ENCODE measurements around the gene TRPM3.
"Not testable (repeated sequence)": the region's sequence is repeated elsewhere in the genome, so short reads cannot be mapped to it uniquely, and the experiment has no call there.

The TRPM3 gene

GRCh38 chr9:70706797-70707196 is 414.6 kb downstream of the TRPM3 start:
- not testable (repeated sequence) for DNase-seq

- DNase-seq, result no peak
Observed at GRCh38 chr9:70701163-70701562, 420.3 kb downstream of the TRPM3 start.

GRCh38 chr9:70696694-70697335 is 424.6 kb downstream of the TRPM3 start:
- DNase-seq, result no peak

GRCh38 chr9:70694758-70695157 is 426.7 kb downstream of the TRPM3 start:
- no peak for DNase-seq

GRCh38 chr9:70693186-70693585 is 428.2 kb downstream of the TRPM3 start:
- DNase-seq, result no peak

GRCh38 chr9:70692431-70692830 is 429.0 kb downstream of the TRPM3 start:
- no peak for DNase-seq

- no peak for DNase-seq
Observed at GRCh38 chr9:70688704-70689103, 432.7 kb downstream of the TRPM3 start.

- DNase-seq, result no peak
Observed at GRCh38 chr9:70683841-70684240, 437.6 kb downstream of the TRPM3 start.

- DNase-seq, result no peak
Observed at GRCh38 chr9:70682298-70682697, 439.1 kb downstream of the TRPM3 start.

- DNase-seq, result no peak
Observed at GRCh38 chr9:70679845-70680244, 441.6 kb downstream of the TRPM3 start.

- no peak for DNase-seq
Observed at GRCh38 chr9:70678153-70678552, 443.3 kb downstream of the TRPM3 start.

- DNase-seq, result no peak
Observed at GRCh38 chr9:70677055-70677735, 444.2 kb downstream of the TRPM3 start.

- DNase-seq, result no peak
Observed at GRCh38 chr9:70675868-70676370, 445.5 kb downstream of the TRPM3 start.

- no peak for DNase-seq
Observed at GRCh38 chr9:70673844-70674243, 447.6 kb downstream of the TRPM3 start.

- DNase-seq, result no peak
Observed at GRCh38 chr9:70672161-70672649, 449.2 kb downstream of the TRPM3 start.

GRCh38 chr9:70668751-70669150 is 452.7 kb downstream of the TRPM3 start:
- DNase-seq, result no peak

- no peak for DNase-seq
Observed at GRCh38 chr9:70658765-70659164, 462.7 kb downstream of the TRPM3 start.

- no peak for DNase-seq
Observed at GRCh38 chr9:70656281-70656680, 465.1 kb downstream of the TRPM3 start.

GRCh38 chr9:70654144-70654543 is 467.3 kb downstream of the TRPM3 start:
- DNase-seq, result no peak

- DNase-seq, result not testable (repeated sequence)
Observed at GRCh38 chr9:70644627-70645026, 476.8 kb downstream of the TRPM3 start.

- DNase-seq, result no peak
Observed at GRCh38 chr9:70642341-70642740, 479.1 kb downstream of the TRPM3 start.

GRCh38 chr9:70641631-70642030 is 479.8 kb downstream of the TRPM3 start:
- no peak for DNase-seq

GRCh38 chr9:70641031-70641430 is 480.4 kb downstream of the TRPM3 start:
- DNase-seq, result no peak
